Activated T-helper 1 cell treated with anti-CD3 and anti-CD28 coated beads, Interleukin-12 subunit alpha, Interleukin-12 subunit beta, Interleukin-2, Interleukin-4 antibody, amounts not matched to agents 30 ng/mL and 10 ng/mL and 1 ng/mL, durations not matched to agents 14 hours and 24 hours and 36 hours (primary cell): ENCODE data around the gene WRNIP1. TPM values are rescaled to one million over a fixed set of nuclear protein-coding genes. Genes with fewer than 3 reads are reported as not detected.

Experiments used
- DNase-seq: peaks from one replicate; pipeline ENCODE4 v3.0.0; 2021; ENCODE audit warnings: low spot score
- H3K27ac Mint-ChIP-seq: one replicate; pipeline ENCODE4 v1.8.0; 2021; ENCODE audit warnings: mild to moderate bottlenecking, mixed read lengths
- H3K27me3 Mint-ChIP-seq: one replicate; pipeline ENCODE4 v1.8.0; 2022; ENCODE audit warnings: mild to moderate bottlenecking, moderate library complexity, mixed read lengths; ENCODE audit not compliant: insufficient read depth
- H3K36me3 Mint-ChIP-seq: one replicate; pipeline ENCODE4 v1.8.0; 2021; ENCODE audit warnings: low read depth, mixed read lengths
- H3K4me1 Mint-ChIP-seq: one replicate; pipeline ENCODE4 v1.8.0; 2021; ENCODE audit warnings: low read depth, mixed read lengths
- H3K4me3 Mint-ChIP-seq: one replicate; pipeline ENCODE4 v1.8.0; 2021; ENCODE audit warnings: mild to moderate bottlenecking, moderate library complexity, mixed read lengths
- H3K9me3 Mint-ChIP-seq: one replicate; pipeline ENCODE4 v1.8.0; 2021; ENCODE audit warnings: mixed read lengths
- intact Hi-C: fragments of 100-400 bp; cut with micrococcal nuclease; formaldehyde crosslinking; loops from one replicate; pipeline ENCODE4 v1.15.1; 2024
- total RNA-seq: library from RNA; stranded (reverse); gene quantifications from 2 replicates; pipeline ENCODE4 v1.2.3, GENCODE V29; 2022

WRNIP1 gene
- total RNA-seq, 1 donor from 2014 or later, result 51.3 TPM

- peaks cover 10% of the 10 kb centered on the region for H3K27me3 Mint-ChIP-seq
- H3K4me1 Mint-ChIP-seq, result peaks cover 10% of the 10 kb centered on the region
- no peaks in the 10 kb centered on the region for H3K36me3 Mint-ChIP-seq
- intact Hi-C loops, result no loop called here
- no peak overlapping the region for H3K4me3 Mint-ChIP-seq
- H3K27ac Mint-ChIP-seq, result no peak overlapping the region
- H3K9me3 Mint-ChIP-seq, result no peaks in the 10 kb centered on the region
- no peak for DNase-seq
Measured at GRCh38 chr6:2732503-2733089, 32.6 kb upstream of the WRNIP1 start.

GRCh38 chr6:2733324-2733723 lies 31.9 kb upstream of the WRNIP1 start:
- no peak for DNase-seq
- Mint-ChIP-seq H3K4me1 (peaks cover 12% of the 10 kb centered on the region), H3K36me3 (no peaks in the 10 kb centered on the region), H3K27ac (no peak overlapping the region), H3K27me3 (peaks cover 10% of the 10 kb centered on the region), H3K4me3 (no peak overlapping the region), H3K9me3 (no peaks in the 10 kb centered on the region)
- intact Hi-C loops, result no loop called here

- Mint-ChIP-seq H3K27ac (no peak overlapping the region), H3K9me3 (no peaks in the 10 kb centered on the region), H3K4me1 (peaks cover 14% of the 10 kb centered on the region), H3K27me3 (peaks cover 10% of the 10 kb centered on the region), H3K36me3 (no peaks in the 10 kb centered on the region), H3K4me3 (no peak overlapping the region)
- intact Hi-C loops, result no loop called here
- no peak for DNase-seq
Measured at GRCh38 chr6:2733736-2734480, 31.3 kb upstream of the WRNIP1 start.

GRCh38 chr6:2734488-2735166 lies 30.6 kb upstream of the WRNIP1 start:
- DNase-seq, result no peak
- intact Hi-C loops, result no loop called here
- Mint-ChIP-seq H3K36me3 (no peaks in the 10 kb centered on the region), H3K4me3 (no peak overlapping the region), H3K9me3 (no peaks in the 10 kb centered on the region), H3K4me1 (peaks cover 14% of the 10 kb centered on the region), H3K27me3 (peaks cover 9% of the 10 kb centered on the region), H3K27ac (no peak overlapping the region)

- Mint-ChIP-seq H3K27me3 (peaks cover 13% of the 10 kb centered on the region), H3K9me3 (no peaks in the 10 kb centered on the region), H3K27ac (no peak overlapping the region), H3K4me1 (peaks cover 11% of the 10 kb centered on the region), H3K36me3 (no peaks in the 10 kb centered on the region), H3K4me3 (no peak overlapping the region)
- no peak for DNase-seq
- intact Hi-C loops, result loop anchor here (1.0 kb wide), 1 partner anchor 12 kb away; the partner anchor contains the start of gene MYLK4
Measured at GRCh38 chr6:2737885-2738284, 27.3 kb upstream of the WRNIP1 start.

- intact Hi-C loops, result loop anchor here (1.0 kb wide), 1 partner anchor 12 kb away; the partner anchor contains the start of gene MYLK4
- Mint-ChIP-seq H3K27ac (no peak overlapping the region), H3K36me3 (no peaks in the 10 kb centered on the region), H3K9me3 (no peaks in the 10 kb centered on the region), H3K4me1 (peaks cover 5% of the 10 kb centered on the region), H3K27me3 (peaks cover 15% of the 10 kb centered on the region), H3K4me3 (no peak overlapping the region)
- no peak for DNase-seq
Measured at GRCh38 chr6:2738373-2738979, 26.7 kb upstream of the WRNIP1 start.

GRCh38 chr6:2739335-2739734 lies 25.9 kb upstream of the WRNIP1 start:
- no peaks in the 10 kb centered on the region for H3K9me3 Mint-ChIP-seq
- H3K36me3 Mint-ChIP-seq, result no peaks in the 10 kb centered on the region
- H3K27ac Mint-ChIP-seq, result no peak overlapping the region
- intact Hi-C loops, result no loop called here
- H3K4me3 Mint-ChIP-seq, result no peak overlapping the region
- no peak for DNase-seq
- H3K27me3 Mint-ChIP-seq, result peaks cover 17% of the 10 kb centered on the region
- peaks cover 5% of the 10 kb centered on the region for H3K4me1 Mint-ChIP-seq

GRCh38 chr6:2740581-2740980 lies 24.6 kb upstream of the WRNIP1 start:
- Mint-ChIP-seq H3K27ac (no peak overlapping the region), H3K9me3 (no peaks in the 10 kb centered on the region), H3K4me1 (peaks cover 5% of the 10 kb centered on the region), H3K27me3 (peaks cover 18% of the 10 kb centered on the region), H3K4me3 (no peak overlapping the region), H3K36me3 (no peaks in the 10 kb centered on the region)
- intact Hi-C loops, result no loop called here
- DNase-seq, result no peak

GRCh38 chr6:2741756-2742155 lies 23.4 kb upstream of the WRNIP1 start:
- H3K4me3 Mint-ChIP-seq, result no peak overlapping the region
- DNase-seq, result no peak
- H3K36me3 Mint-ChIP-seq, result no peaks in the 10 kb centered on the region
- H3K27ac Mint-ChIP-seq, result no peak overlapping the region
- H3K9me3 Mint-ChIP-seq, result no peaks in the 10 kb centered on the region
- peaks cover 5% of the 10 kb centered on the region for H3K4me1 Mint-ChIP-seq
- H3K27me3 Mint-ChIP-seq, result peaks cover 24% of the 10 kb centered on the region
- intact Hi-C loops, result no loop called here

GRCh38 chr6:2743280-2744208 lies 21.6 kb upstream of the WRNIP1 start:
- no peak overlapping the region for H3K27ac Mint-ChIP-seq
- H3K4me1 Mint-ChIP-seq, result peaks cover under 1% of the 10 kb centered on the region
- no peak for DNase-seq
- no peak overlapping the region for H3K4me3 Mint-ChIP-seq
- no peaks in the 10 kb centered on the region for H3K36me3 Mint-ChIP-seq
- intact Hi-C loops, result no loop called here
- peaks cover 26% of the 10 kb centered on the region for H3K27me3 Mint-ChIP-seq
- no peaks in the 10 kb centered on the region for H3K9me3 Mint-ChIP-seq

- Mint-ChIP-seq H3K4me1 (no peaks in the 10 kb centered on the region), H3K27me3 (peaks cover 27% of the 10 kb centered on the region), H3K4me3 (no peak overlapping the region), H3K9me3 (no peaks in the 10 kb centered on the region), H3K36me3 (no peaks in the 10 kb centered on the region), H3K27ac (no peak overlapping the region)
- intact Hi-C loops, result no loop called here
- DNase-seq, result no peak
Measured at GRCh38 chr6:2744209-2744771, 20.9 kb upstream of the WRNIP1 start.

- H3K36me3 Mint-ChIP-seq, result no peaks in the 10 kb centered on the region
- no peak overlapping the region for H3K4me3 Mint-ChIP-seq
- peaks cover 1% of the 10 kb centered on the region for H3K4me1 Mint-ChIP-seq
- intact Hi-C loops, result no loop called here
- DNase-seq, result no peak
- H3K9me3 Mint-ChIP-seq, result no peaks in the 10 kb centered on the region
- H3K27me3 Mint-ChIP-seq, result peaks cover 29% of the 10 kb centered on the region
- H3K27ac Mint-ChIP-seq, result no peak overlapping the region
Measured at GRCh38 chr6:2744778-2745177, 20.4 kb upstream of the WRNIP1 start.
